H9 (cell line): ENCODE measurements around the gene TFPI. TPM values are rescaled to one million over a fixed set of nuclear protein-coding genes. Genes with fewer than 3 reads are reported as not detected.

ENCODE experiments used
- DNase-seq: peaks from one replicate; pipeline ENCODE4 v3.0.0-alpha.2; 2017
- H2AFZ ChIP-seq: one replicate; pipeline ENCODE4 v1.6.1; 2013; ENCODE audit warnings: mild to moderate bottlenecking, low read length, control low read depth, moderate library complexity
- H2AK5ac ChIP-seq: 2 replicates; pipeline ENCODE4 v1.6.1; 2013; ENCODE audit warnings: low read length, control low read depth, mixed read lengths; ENCODE audit not compliant: insufficient read length
- H2BK120ac ChIP-seq: one replicate; pipeline ENCODE4 v1.6.1; 2013; ENCODE audit warnings: low read depth, mild to moderate bottlenecking, low read length, control low read depth, inconsistent platforms; ENCODE audit not compliant: poor library complexity, severe bottlenecking
- H2BK12ac ChIP-seq: 2 replicates; pipeline ENCODE4 v1.6.1; 2013; ENCODE audit warnings: low read length, control low read depth, mixed read lengths, low read depth; ENCODE audit not compliant: insufficient read length
- H2BK15ac ChIP-seq: 2 replicates; pipeline ENCODE4 v1.6.1; 2013; ENCODE audit warnings: low read depth, low read length, control low read depth
- H2BK20ac ChIP-seq: one replicate; pipeline ENCODE4 v1.6.1; 2013; ENCODE audit warnings: low read depth, mild to moderate bottlenecking, low read length, control low read depth, inconsistent platforms; ENCODE audit not compliant: poor library complexity, severe bottlenecking
- H2BK5ac ChIP-seq: 2 replicates; pipeline ENCODE4 v1.6.1; 2013; ENCODE audit warnings: low read length, control low read depth, mixed read lengths; ENCODE audit not compliant: insufficient read length
- H3K14ac ChIP-seq: 2 replicates; pipeline ENCODE4 v1.6.1; 2013; ENCODE audit warnings: low read length, control low read depth; ENCODE audit not compliant: insufficient read depth
- H3K18ac ChIP-seq: 2 replicates; pipeline ENCODE4 v1.6.1; 2013; ENCODE audit warnings: low read depth, mild to moderate bottlenecking, mixed read lengths, low read length, control low read depth; ENCODE audit not compliant: insufficient read length
- H3K23ac ChIP-seq: 2 replicates; pipeline ENCODE4 v1.6.1; 2013; ENCODE audit warnings: low read length, control low read depth, mixed read lengths, low read depth; ENCODE audit not compliant: insufficient read length
- H3K23me2 ChIP-seq: 2 replicates; pipeline ENCODE4 v1.6.1; 2013; ENCODE audit warnings: low read depth, mild to moderate bottlenecking, mixed read lengths, low read length, control low read depth; ENCODE audit not compliant: insufficient read length, poor library complexity, severe bottlenecking
- H3K27ac ChIP-seq: 2 replicates; pipeline ENCODE4 v1.5.1; 2013; ENCODE audit warnings: low read length, control low read depth, mixed read lengths, low read depth; ENCODE audit not compliant: insufficient read length
- H3K27me3 ChIP-seq: 2 replicates; pipeline ENCODE4 v1.6.1; 2013; ENCODE audit warnings: low read length, control low read depth, inconsistent platforms; ENCODE audit not compliant: insufficient read depth
- H3K4ac ChIP-seq: 2 replicates; pipeline ENCODE4 v1.6.1; 2013; ENCODE audit warnings: low read depth, mild to moderate bottlenecking, control low read depth, inconsistent platforms, low read length, moderate library complexity
- H3K4me1 ChIP-seq: 2 replicates; pipeline ENCODE4 v1.6.1; 2013; ENCODE audit warnings: low read length, control low read depth, inconsistent platforms; ENCODE audit not compliant: insufficient read depth
- H3K4me2 ChIP-seq: 2 replicates; pipeline ENCODE4 v1.6.1; 2013; ENCODE audit warnings: low read length, control low read depth, mixed read lengths; ENCODE audit not compliant: insufficient read length, insufficient read depth
- H3K56ac ChIP-seq: 2 replicates; pipeline ENCODE4 v1.6.1; 2013; ENCODE audit warnings: low read depth, mild to moderate bottlenecking, mixed read lengths, low read length, control low read depth; ENCODE audit not compliant: insufficient read length
- H3K79me1 ChIP-seq: 2 replicates; pipeline ENCODE4 v1.6.1; 2013; ENCODE audit warnings: low read depth, mild to moderate bottlenecking, moderate library complexity, low read length, control low read depth, inconsistent platforms; ENCODE audit not compliant: insufficient read depth, poor library complexity, severe bottlenecking
- H3K79me2 ChIP-seq: 2 replicates; pipeline ENCODE4 v1.6.1; 2013; ENCODE audit warnings: low read length, control low read depth, inconsistent platforms; ENCODE audit not compliant: insufficient read depth
- H3K9ac ChIP-seq: 2 replicates; pipeline ENCODE4 v1.6.1; 2013; ENCODE audit warnings: low read length, control low read depth, mixed read lengths; ENCODE audit not compliant: insufficient read length; ENCODE audit errors: extremely low read depth
- H3K9me3 ChIP-seq: one replicate; pipeline ENCODE4 v1.6.1; 2013; ENCODE audit warnings: low read depth, low read length, inconsistent platforms; ENCODE audit not compliant: control insufficient read depth
- H3T11ph ChIP-seq: one replicate; pipeline ENCODE4 v1.6.1; 2013; ENCODE audit warnings: mild to moderate bottlenecking, low read length, control low read depth, inconsistent platforms
- H4K20me1 ChIP-seq: one replicate; pipeline ENCODE4 v1.6.1; 2013; ENCODE audit not compliant: control insufficient read depth, insufficient read length, insufficient read depth
- H4K5ac ChIP-seq: 2 replicates; pipeline ENCODE4 v1.6.1; 2013; ENCODE audit warnings: low read depth, mild to moderate bottlenecking, mixed read lengths, low read length, control low read depth; ENCODE audit not compliant: insufficient read length
- H4K8ac ChIP-seq: replicated peaks from 2 replicates; pipeline ENCODE4 v1.6.1; 2013; ENCODE audit warnings: low read length, control low read depth, mixed read lengths, low read depth; ENCODE audit not compliant: insufficient read length
- H4K91ac ChIP-seq: 2 replicates; pipeline ENCODE4 v1.6.1; 2013; ENCODE audit warnings: low read depth, mild to moderate bottlenecking, moderate library complexity, mixed read lengths, low read length, control low read depth; ENCODE audit not compliant: insufficient read length
- H3K27ac Mint-ChIP-seq, 3 experiments: 2 replicates in 2 of 3; 3 replicates in 1 of 3; pipeline ENCODE4 v1.8.0; 2020 to 2021; ENCODE audit warnings: mixed read lengths in 3 of 3, mild to moderate bottlenecking in 1 of 3, moderate library complexity in 1 of 3
- H3K27me3 Mint-ChIP-seq: 2 replicates; pipeline ENCODE4 v1.8.0; 2021; ENCODE audit warnings: low read depth, mild to moderate bottlenecking, moderate library complexity, mixed read lengths
- H3K36me3 Mint-ChIP-seq, 3 experiments: 2 replicates in 2 of 3; 3 replicates in 1 of 3; pipeline ENCODE4 v1.8.0; 2020 to 2021; ENCODE audit warnings: low read depth in 3 of 3, mixed read lengths in 3 of 3; ENCODE audit not compliant: insufficient read depth in 1 of 3
- H3K4me1 Mint-ChIP-seq, 2 experiments: 2 replicates each; pipeline ENCODE4 v1.8.0; 2020; ENCODE audit warnings: mixed read lengths in 2 of 2
- H3K4me3 Mint-ChIP-seq, 2 experiments: 2 replicates in 1 of 2; 3 replicates in 1 of 2; pipeline ENCODE4 v1.8.0; 2020 to 2021; ENCODE audit warnings: mild to moderate bottlenecking in 2 of 2, mixed read lengths in 2 of 2, moderate library complexity in 1 of 2
- H3K9me3 Mint-ChIP-seq, 2 experiments: 2 replicates in 1 of 2; 3 replicates in 1 of 2; pipeline ENCODE4 v1.8.0; 2020; ENCODE audit warnings: mild to moderate bottlenecking in 2 of 2, mixed read lengths in 2 of 2, moderate library complexity in 1 of 2
- WGBS: extraction: QIAGEN DNeasy Blood & Tissue Kit; methylation state at CpG from one replicate; pipeline ENCODE4 v1.1.7; 2013; ENCODE audit warnings: missing lambda C conversion rate, low lambda C conversion rate, mixed read lengths; ENCODE audit not compliant: insufficient read length; ENCODE audit errors: extremely low coverage; 5-methylcytosine and 5-hydroxymethylcytosine counted together
- total RNA-seq: library from RNA; stranded (reverse); gene quantifications from 2 replicates; pipeline ENCODE4 v1.2.1, GENCODE V29; 2021
- TF ChIP-seq, protein P1 (sequence below): fragments of 200-600 bp; sonication (generic); conservative IDR thresholded peaks from 3 replicates; pipeline ENCODE4 v1.8.0; 2021; ENCODE audit warnings: antibody characterized with exemption, mild to moderate bottlenecking

Gene TFPI
- total RNA-seq, 1 experiment from 2014 or later: 5.8 TPM

DNA sequence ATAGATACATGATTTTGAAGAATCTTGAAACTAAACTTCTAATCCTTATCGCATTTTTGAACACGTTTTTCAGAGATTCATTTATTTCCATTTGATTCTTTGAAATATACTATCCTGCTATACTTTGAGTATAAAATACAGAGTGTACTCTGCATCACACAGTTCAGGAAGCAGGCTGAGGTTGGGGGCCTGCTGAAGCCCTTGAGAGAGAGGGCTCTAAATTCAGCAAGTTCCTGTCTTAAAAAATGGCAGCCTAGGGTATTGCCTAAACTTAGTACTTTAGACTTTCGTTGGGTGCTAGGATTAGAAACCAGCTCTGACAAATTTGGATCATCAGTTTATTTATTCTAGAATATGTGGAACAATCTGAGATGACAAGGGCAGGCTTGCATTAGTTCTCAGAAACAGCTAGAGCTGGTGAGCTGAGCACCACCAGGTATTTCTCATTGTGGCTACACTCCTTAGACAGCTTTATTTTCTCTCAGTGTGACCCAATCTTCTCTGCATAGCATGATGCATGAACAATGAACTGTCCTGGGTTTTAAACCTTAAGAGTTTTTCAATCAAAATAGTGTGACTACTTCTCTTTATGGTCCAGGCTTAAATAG lies 49.1 kb downstream of the TFPI start:
- Histone ChIP-seq H3K27ac (no peak overlapping the region), H2AK5ac (no peak overlapping the region), H3K9me3 (no peaks in the 10 kb centered on the region), H2BK12ac (no peak overlapping the region), H2BK5ac (no peak overlapping the region), H4K8ac (no peak overlapping the region), H2AFZ (no peak overlapping the region), H3K9ac (no peak overlapping the region), H4K91ac (no peak overlapping the region), H3K18ac (no peak overlapping the region), H3K79me1 (no peaks in the 10 kb centered on the region), H3K56ac (no peak overlapping the region), H3K79me2 (no peaks in the 10 kb centered on the region), H2BK120ac (no peak overlapping the region), H3K4ac (no peak overlapping the region), H3K4me2 (no peak overlapping the region), H3K23me2 (no peaks in the 10 kb centered on the region), H3T11ph (no peak overlapping the region), H3K14ac (no peak overlapping the region), H3K4me1 (no peaks in the 10 kb centered on the region), H4K20me1 (no peaks in the 10 kb centered on the region), H2BK15ac (no peak overlapping the region), H4K5ac (no peak overlapping the region), H3K23ac (no peak overlapping the region), H2BK20ac (no peak overlapping the region), H3K27me3 (no peaks in the 10 kb centered on the region)
- no CpG with 5 or more reads among the region's 3 CpGs for WGBS
- peaks cover 0 to 13% of the 10 kb centered on the region in 2 experiments; a peak in 3 of 5 replicates for H3K9me3 Mint-ChIP-seq
- H3K27ac Mint-ChIP-seq: no peak overlapping the region
- no peak for DNase-seq
- peaks cover 0 to 15% (median 9%) of the 10 kb centered on the region in 3 experiments; a peak in 5 of 7 replicates for H3K36me3 Mint-ChIP-seq
- peaks cover 11% of the 10 kb centered on the region for H3K27me3 Mint-ChIP-seq
- TF ChIP-seq, protein P1, sequence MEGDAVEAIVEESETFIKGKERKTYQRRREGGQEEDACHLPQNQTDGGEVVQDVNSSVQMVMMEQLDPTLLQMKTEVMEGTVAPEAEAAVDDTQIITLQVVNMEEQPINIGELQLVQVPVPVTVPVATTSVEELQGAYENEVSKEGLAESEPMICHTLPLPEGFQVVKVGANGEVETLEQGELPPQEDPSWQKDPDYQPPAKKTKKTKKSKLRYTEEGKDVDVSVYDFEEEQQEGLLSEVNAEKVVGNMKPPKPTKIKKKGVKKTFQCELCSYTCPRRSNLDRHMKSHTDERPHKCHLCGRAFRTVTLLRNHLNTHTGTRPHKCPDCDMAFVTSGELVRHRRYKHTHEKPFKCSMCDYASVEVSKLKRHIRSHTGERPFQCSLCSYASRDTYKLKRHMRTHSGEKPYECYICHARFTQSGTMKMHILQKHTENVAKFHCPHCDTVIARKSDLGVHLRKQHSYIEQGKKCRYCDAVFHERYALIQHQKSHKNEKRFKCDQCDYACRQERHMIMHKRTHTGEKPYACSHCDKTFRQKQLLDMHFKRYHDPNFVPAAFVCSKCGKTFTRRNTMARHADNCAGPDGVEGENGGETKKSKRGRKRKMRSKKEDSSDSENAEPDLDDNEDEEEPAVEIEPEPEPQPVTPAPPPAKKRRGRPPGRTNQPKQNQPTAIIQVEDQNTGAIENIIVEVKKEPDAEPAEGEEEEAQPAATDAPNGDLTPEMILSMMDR: no peak
- H3K4me1 Mint-ChIP-seq: peaks cover 20 to 29% of the 10 kb centered on the region in 2 experiments
- H3K4me3 Mint-ChIP-seq: no peak overlapping the region
